Activated naive CD8-positive, alpha-beta T cell treated with anti-CD3 and anti-CD28 coated beads for 36 hours (primary cell): ENCODE results near the gene SPON1. TPM values are rescaled to one million over a fixed set of nuclear protein-coding genes. Genes with fewer than 3 reads are reported as not detected.
A peak's percentile ranks its signal among the peaks of the same experiment; 100 is the strongest.
"Not testable (repeated sequence)": the region's sequence is repeated elsewhere in the genome, so short reads cannot be mapped to it uniquely, and the experiment has no call there.

ENCODE experiments used
- DNase-seq: peaks from one replicate; pipeline ENCODE4 v3.0.0; 2021
- H3K27ac Mint-ChIP-seq: one replicate; pipeline ENCODE4 v1.8.0; 2022; ENCODE audit warnings: mild to moderate bottlenecking, moderate library complexity, mixed read lengths
- H3K27me3 Mint-ChIP-seq: one replicate; pipeline ENCODE4 v1.8.0; 2022; ENCODE audit warnings: mild to moderate bottlenecking, mixed read lengths
- H3K36me3 Mint-ChIP-seq: one replicate; pipeline ENCODE4 v1.8.0; 2021; ENCODE audit warnings: mild to moderate bottlenecking, mixed read lengths
- H3K4me1 Mint-ChIP-seq: one replicate; pipeline ENCODE4 v1.8.0; 2021; ENCODE audit warnings: mixed read lengths
- H3K4me3 Mint-ChIP-seq: one replicate; pipeline ENCODE4 v1.8.0; 2022; ENCODE audit warnings: mild to moderate bottlenecking, moderate library complexity, mixed read lengths
- H3K9me3 Mint-ChIP-seq: one replicate; pipeline ENCODE4 v1.8.0; 2022; ENCODE audit warnings: mixed read lengths
- total RNA-seq, 2 experiments: library from RNA; stranded (reverse); gene quantifications; one replicate each; pipeline ENCODE4 v1.2.3, GENCODE V29; 2021

The SPON1 gene
- total RNA-seq, 2 experiments from 2014 or later = 0.95 to 1.0 TPM

DNA sequence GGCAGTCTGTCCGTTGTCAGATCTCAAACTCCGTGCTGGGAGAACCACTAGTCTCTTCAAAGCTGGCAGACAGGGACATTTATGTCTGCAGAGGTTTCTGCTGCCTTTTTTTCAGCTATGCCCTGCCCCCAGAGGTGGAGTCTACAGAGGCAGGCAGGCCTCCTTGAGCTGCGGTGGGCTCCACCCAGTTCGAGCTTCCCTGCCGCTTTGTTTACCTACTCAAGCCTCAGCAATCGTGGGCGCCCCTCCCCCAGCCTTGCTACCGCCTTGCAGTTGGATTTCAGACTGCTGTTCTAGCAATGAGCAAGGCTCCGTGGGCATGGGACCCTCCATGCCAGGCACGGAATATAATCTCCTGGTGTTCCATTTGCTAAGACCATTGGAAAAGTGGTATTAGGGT lies 23.7 kb upstream of the SPON1 start:
- Mint-ChIP-seq H3K4me1 (peaks cover 35% of the 10 kb centered on the region), H3K9me3 (peaks cover 11% of the 10 kb centered on the region)
- H3K4me3 Mint-ChIP-seq, H3K36me3 Mint-ChIP-seq, H3K27ac Mint-ChIP-seq, H3K27me3 Mint-ChIP-seq: not testable (repeated sequence)
- peak; percentile 5 for DNase-seq

DNA sequence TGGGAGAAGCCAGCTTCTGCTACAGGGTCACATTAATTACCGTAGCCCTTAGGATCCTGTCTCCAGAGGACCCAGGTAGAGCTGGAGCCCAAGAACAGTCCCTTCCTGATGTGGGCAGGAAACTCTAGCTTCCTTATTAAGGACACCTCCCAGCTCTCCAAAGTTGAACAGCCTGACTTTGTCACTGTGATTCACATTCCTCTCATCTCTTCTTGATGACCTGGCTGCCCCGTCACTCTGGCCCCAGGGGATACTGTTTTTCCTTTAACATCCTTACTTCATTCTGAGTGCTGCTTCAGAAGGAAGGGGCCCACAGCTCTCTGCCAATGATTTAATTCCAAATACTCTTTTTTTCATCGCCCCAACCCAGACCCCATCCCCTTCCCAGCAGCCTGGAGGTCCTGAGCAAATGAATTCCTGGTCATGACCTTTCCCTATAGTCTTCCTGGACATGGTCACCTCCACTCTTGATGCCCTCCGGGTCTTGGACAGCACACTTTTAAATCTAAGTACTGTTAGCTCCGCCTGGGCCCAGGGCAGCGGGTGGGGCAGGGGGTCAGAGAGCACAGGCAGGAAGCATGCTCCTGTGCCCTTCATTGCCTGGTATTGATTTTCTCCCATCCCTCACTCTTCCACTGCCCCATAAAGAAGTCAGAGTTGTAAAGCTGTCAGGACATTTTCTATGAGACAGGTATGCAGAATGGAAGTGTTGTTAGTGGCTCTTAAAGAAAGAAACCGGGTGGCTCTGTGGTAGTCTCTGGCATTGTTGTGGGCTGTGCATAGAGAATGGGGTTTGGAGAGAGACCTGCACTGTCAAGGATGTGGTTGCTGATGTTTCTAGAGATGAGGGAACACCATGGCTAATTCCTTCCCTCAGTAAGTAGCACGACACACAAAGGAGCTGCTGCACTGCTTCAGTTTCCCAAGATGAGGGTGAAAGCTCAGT lies 22.3 kb upstream of the SPON1 start:
- no peak overlapping the region for H3K27ac Mint-ChIP-seq
- H3K4me1 Mint-ChIP-seq = peaks cover 38% of the 10 kb centered on the region
- no peak for DNase-seq
- H3K9me3 Mint-ChIP-seq = peaks cover 11% of the 10 kb centered on the region
- peaks cover 3% of the 10 kb centered on the region for H3K36me3 Mint-ChIP-seq
- H3K4me3 Mint-ChIP-seq = no peak overlapping the region
- no peaks in the 10 kb centered on the region for H3K27me3 Mint-ChIP-seq

DNA sequence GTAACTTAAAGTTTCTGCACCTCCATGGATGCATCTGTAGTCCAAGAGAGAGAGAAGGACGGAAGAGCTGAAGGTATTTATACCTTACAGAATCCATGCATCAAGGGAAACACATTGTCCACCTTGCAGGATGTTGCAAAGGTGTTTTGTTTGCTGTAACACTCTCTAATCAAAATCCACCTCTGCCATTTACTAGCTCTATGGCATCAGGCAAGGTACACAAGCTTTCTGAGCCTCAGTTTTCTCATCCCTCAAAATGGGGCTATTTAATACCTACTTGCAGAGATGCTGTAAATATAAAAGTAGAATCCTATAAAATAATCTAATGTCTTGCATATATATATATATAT lies 21.6 kb upstream of the SPON1 start:
- DNase-seq = no peak
- H3K4me1 Mint-ChIP-seq = peaks cover 39% of the 10 kb centered on the region
- H3K27me3 Mint-ChIP-seq = no peaks in the 10 kb centered on the region
- H3K4me3 Mint-ChIP-seq = no peak overlapping the region
- peaks cover 3% of the 10 kb centered on the region for H3K36me3 Mint-ChIP-seq
- no peak overlapping the region for H3K27ac Mint-ChIP-seq
- H3K9me3 Mint-ChIP-seq = peaks cover 11% of the 10 kb centered on the region

DNA sequence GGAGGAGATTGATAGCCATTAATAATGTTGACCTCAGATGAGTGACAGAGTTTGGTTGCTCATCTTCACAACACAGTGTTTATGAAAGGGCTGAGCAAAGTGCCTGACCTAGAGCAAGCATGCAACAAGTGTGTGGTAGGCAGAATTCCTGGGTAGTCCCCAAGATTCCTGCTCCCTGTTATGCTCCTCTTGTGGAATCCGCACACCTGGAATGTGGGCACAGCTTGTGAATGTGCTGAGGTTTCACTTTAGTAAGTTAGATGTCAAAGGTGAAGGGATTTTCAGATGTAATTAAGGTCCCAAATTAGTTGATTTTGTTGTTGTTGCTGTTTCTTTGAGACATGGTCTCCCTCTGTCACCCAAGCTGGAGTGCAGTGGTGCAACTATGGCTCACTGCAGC lies 20.7 kb upstream of the SPON1 start:
- H3K36me3 Mint-ChIP-seq = peaks cover 3% of the 10 kb centered on the region

DNA sequence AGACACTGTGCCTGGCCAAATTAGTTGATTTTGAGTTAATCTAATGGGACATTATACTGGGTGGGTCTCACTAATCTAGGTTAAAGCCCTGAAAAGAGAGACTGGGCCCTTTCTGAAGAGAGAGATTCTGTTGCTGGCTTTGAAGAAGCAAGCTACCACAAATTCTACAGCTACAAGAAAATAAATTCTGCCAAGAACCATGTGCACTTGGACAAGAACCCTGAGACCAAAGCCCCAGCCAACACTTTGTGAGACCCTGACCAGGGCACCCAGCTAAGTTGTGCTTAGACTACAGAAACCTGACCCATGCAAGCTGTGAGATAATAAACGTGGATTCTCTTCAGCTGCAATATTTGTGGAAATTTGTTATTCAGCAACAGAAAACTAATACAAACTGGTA lies 20.1 kb upstream of the SPON1 start:
- Mint-ChIP-seq H3K27ac (no peak overlapping the region), H3K9me3 (peaks cover 5% of the 10 kb centered on the region), H3K36me3 (peaks cover 2% of the 10 kb centered on the region), H3K27me3 (no peaks in the 10 kb centered on the region), H3K4me3 (no peak overlapping the region), H3K4me1 (peaks cover 41% of the 10 kb centered on the region)
- no peak for DNase-seq

More for the DNA sequence above, 20.7 kb upstream of the SPON1 start:
- Mint-ChIP-seq H3K27ac (no peak overlapping the region), H3K27me3 (no peaks in the 10 kb centered on the region), H3K4me3 (no peak overlapping the region), H3K9me3 (peaks cover 7% of the 10 kb centered on the region), H3K4me1 (peaks cover 39% of the 10 kb centered on the region)
- no peak for DNase-seq

DNA sequence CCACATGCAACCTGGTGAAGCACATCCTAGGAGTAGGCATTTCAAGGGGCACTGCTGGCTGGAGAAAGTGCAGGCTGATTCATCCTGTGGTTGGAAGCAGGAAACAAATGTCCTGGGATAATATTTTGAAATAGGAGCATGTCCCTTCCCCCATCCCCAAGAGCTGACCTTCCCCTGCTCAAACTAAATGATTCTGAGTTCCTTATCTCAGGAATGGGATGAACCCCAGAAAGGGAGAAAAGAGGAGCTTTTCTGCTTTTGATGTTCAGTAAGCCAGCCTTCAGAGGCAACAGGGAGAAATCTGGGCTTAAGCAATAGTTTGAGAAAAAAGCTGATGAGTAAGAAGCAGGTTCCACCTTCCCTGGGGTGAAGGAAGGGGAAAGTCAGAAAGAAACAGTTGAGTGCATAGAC lies 19.5 kb upstream of the SPON1 start:
- H3K4me1 Mint-ChIP-seq = peaks cover 44% of the 10 kb centered on the region

DNA sequence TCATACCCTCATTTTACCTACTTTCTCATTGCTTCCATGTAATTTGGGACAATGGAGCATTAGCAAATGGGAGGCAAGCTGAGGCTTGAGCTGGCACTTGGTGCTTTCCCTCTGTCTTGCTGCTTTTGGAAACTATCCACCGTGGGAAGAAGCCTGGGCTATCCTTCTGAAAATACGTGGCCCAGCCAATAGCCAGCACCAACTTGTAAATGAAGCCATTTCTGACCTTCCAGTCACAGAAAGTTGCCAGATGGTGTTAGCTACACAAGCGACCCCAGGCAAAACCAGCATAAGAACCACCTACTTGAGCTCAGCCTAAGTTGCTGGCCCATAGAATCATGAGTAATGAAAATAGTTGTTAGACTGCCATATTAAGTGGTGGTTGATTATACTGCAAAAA lies 18.5 kb upstream of the SPON1 start:
- Mint-ChIP-seq H3K27me3 (no peaks in the 10 kb centered on the region), H3K36me3 (no peaks in the 10 kb centered on the region), H3K4me3 (no peak overlapping the region), H3K9me3 (no peaks in the 10 kb centered on the region), H3K27ac (no peak overlapping the region), H3K4me1 (peaks cover 39% of the 10 kb centered on the region)
- no peak for DNase-seq

More for the DNA sequence above, 19.5 kb upstream of the SPON1 start:
- no peaks in the 10 kb centered on the region for H3K27me3 Mint-ChIP-seq
- no peak overlapping the region for H3K4me3 Mint-ChIP-seq
- no peak for DNase-seq
- H3K27ac Mint-ChIP-seq = no peak overlapping the region
- H3K9me3 Mint-ChIP-seq = peaks cover 2% of the 10 kb centered on the region
- H3K36me3 Mint-ChIP-seq = peaks cover 2% of the 10 kb centered on the region

DNA sequence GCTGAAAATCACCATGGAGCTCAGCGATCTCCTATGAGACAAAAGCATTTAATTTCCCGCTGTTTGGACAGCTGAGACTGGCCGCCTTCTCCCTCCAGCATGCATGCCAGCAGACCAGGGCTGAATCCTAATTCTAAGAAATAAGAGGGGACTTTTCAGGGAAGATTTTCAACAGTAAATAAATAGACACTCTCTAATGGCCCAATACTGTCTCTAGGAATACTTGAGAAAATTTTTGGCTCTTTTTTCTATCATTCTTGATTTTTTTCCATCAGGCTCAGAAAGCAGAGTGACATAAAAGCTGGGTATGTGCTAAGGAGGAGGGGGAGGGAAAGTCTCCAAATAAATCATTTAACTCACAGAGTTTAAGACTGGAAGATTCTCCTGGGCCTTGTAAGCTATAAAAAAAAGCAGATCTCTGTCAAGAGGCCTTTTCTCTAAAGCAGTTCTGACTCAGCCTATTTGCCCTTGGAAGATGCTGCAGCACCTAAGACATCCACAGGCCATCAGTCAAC lies 17.6 kb upstream of the SPON1 start:
- H3K36me3 Mint-ChIP-seq = no peaks in the 10 kb centered on the region
- peaks cover 34% of the 10 kb centered on the region for H3K4me1 Mint-ChIP-seq
- H3K9me3 Mint-ChIP-seq = no peaks in the 10 kb centered on the region
- no peak overlapping the region for H3K27ac Mint-ChIP-seq
- no peak overlapping the region for H3K4me3 Mint-ChIP-seq
- no peak for DNase-seq
- no peaks in the 10 kb centered on the region for H3K27me3 Mint-ChIP-seq

DNA sequence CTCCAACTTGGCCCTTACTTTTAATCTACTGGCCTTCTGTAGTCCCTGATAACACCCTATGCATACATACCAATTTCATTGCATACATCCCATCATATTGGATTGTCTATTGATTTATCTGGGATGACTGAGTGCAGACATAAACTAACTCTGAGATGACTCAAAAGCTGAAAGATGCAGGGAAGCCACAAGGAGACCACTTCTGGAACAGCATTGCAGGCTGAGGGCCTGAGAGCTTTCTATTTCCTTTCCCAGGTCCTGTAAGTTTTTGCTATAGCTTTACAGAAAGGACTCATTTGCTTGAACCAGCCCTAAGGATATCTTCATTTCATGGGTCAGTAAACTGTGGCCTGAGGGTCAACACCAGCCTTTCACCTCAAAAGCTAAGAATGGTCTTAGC lies 15.1 kb upstream of the SPON1 start:
- no peaks in the 10 kb centered on the region for H3K36me3 Mint-ChIP-seq
- H3K27me3 Mint-ChIP-seq = no peaks in the 10 kb centered on the region
- H3K9me3 Mint-ChIP-seq = no peaks in the 10 kb centered on the region
- no peak overlapping the region for H3K4me3 Mint-ChIP-seq
- no peak for DNase-seq
- no peak overlapping the region for H3K27ac Mint-ChIP-seq
- H3K4me1 Mint-ChIP-seq = peaks cover 19% of the 10 kb centered on the region

DNA sequence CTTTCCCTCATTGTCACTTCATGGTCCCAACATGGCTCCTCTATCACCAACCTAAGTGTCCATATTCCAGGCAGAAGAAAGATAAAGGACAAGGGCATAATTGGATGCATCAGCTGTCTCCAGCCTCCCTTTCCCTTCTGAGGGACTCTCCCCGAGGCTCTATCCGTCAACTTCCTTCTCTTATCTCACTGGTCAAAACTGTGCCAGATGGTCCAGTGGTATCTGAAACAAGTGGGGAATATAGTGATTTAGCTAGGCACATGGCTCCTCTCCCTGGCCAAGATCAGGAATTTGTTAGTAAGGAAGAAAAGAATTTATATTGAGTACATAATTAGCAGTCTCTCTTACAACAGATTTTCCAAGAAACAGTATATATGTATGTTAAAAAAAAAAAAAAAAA lies 12.6 kb upstream of the SPON1 start:
- Mint-ChIP-seq H3K4me1 (peaks cover 11% of the 10 kb centered on the region), H3K36me3 (no peaks in the 10 kb centered on the region), H3K9me3 (no peaks in the 10 kb centered on the region), H3K27me3 (no peaks in the 10 kb centered on the region), H3K27ac (no peak overlapping the region), H3K4me3 (no peak overlapping the region)
- no peak for DNase-seq

DNA sequence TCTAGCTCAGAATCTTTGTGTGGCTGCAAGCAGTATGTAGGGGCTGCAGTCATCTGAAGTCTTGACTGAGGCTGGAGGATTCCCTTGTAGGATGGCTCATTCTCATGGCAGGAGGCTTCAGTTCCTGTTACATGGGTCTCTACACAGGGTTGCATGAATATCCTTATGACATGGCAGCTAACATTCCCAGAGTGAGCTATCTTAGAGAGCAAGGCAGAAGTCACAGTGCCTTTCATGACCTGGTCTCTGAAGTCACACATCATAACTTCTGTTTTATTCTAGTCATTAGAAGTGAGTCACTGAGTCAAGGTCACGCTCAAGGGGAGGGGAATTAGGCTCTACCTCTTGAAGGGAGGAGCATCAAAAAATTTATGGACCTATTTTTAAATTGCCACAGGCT lies 10.3 kb upstream of the SPON1 start:
- DNase-seq = no peak
- Mint-ChIP-seq H3K27me3 (no peaks in the 10 kb centered on the region), H3K4me3 (no peak overlapping the region), H3K9me3 (no peaks in the 10 kb centered on the region), H3K27ac (no peak overlapping the region), H3K36me3 (no peaks in the 10 kb centered on the region), H3K4me1 (peaks cover 6% of the 10 kb centered on the region)

DNA sequence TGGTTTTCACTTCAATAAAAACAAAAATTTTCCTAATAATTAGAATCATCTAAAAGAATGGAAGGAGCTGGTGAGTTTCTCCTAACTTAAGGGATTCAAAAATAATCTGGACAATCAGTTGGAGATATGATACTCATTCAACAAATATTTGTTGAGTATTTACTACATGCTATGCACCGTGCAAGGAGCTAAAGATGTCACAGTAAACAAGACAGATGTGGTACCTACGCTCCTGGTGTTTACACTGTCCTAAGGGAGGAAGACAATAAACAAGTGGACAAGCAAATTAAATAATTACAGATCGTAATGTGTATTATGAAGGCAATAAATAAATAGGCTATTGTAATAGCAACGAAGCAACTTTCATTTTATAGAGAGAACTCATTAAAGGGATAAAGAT lies 9.9 kb upstream of the SPON1 start:
- Mint-ChIP-seq H3K27me3 (no peaks in the 10 kb centered on the region), H3K36me3 (no peaks in the 10 kb centered on the region), H3K27ac (no peak overlapping the region), H3K9me3 (no peaks in the 10 kb centered on the region), H3K4me3 (no peak overlapping the region), H3K4me1 (peaks cover 5% of the 10 kb centered on the region)
- DNase-seq = no peak

DNA sequence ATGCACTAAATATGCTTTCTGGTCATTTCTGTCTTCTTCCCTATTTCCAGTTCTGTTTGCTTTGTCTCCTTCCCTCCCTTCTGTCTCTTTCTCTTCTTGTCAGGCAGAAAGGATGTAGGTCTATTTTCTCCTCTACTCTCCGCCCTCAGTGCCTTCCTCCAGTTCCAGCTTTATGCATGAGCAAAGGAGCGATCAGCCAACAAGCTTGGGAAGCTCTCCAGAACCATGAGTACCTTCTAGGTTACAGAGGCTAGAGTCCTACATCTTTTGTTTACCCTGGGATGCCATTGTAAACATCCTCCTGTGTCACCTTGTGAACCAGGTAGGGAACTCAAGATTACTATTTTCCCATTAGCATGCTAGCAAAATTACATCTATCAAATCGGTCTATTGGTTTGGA lies 7.9 kb upstream of the SPON1 start:
- H3K27ac Mint-ChIP-seq = no peak overlapping the region
- H3K27me3 Mint-ChIP-seq = peaks cover 8% of the 10 kb centered on the region
- no peak for DNase-seq
- no peaks in the 10 kb centered on the region for H3K9me3 Mint-ChIP-seq
- no peak overlapping the region for H3K4me3 Mint-ChIP-seq
- no peaks in the 10 kb centered on the region for H3K36me3 Mint-ChIP-seq
- no peaks in the 10 kb centered on the region for H3K4me1 Mint-ChIP-seq

DNA sequence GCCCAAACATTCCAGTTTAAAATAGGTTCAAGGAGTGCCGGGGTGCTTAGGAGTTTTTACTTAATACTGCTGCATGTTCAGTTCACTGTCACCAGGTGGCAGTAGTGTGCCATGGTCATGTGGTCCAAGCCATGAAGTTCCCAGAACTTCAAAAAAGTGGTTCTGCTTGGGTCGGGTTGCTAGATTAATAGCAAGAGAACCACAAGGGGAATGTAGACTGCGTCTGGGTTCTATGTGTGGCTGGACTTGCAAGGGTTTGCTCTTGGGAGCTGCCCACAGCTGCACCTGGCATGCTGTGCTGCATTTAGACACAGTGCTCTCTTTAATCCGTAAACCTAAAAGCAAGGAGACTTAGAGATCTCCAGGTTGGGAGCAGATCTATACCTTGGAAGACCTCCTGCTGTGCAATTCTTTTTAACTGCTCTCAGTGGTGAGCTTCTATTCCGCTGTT lies 6.5 kb upstream of the SPON1 start:
- Mint-ChIP-seq H3K27ac (no peak overlapping the region), H3K9me3 (no peaks in the 10 kb centered on the region), H3K4me3 (no peak overlapping the region), H3K36me3 (no peaks in the 10 kb centered on the region), H3K4me1 (no peaks in the 10 kb centered on the region), H3K27me3 (peaks cover 20% of the 10 kb centered on the region)
- DNase-seq = peak; percentile 29

DNA sequence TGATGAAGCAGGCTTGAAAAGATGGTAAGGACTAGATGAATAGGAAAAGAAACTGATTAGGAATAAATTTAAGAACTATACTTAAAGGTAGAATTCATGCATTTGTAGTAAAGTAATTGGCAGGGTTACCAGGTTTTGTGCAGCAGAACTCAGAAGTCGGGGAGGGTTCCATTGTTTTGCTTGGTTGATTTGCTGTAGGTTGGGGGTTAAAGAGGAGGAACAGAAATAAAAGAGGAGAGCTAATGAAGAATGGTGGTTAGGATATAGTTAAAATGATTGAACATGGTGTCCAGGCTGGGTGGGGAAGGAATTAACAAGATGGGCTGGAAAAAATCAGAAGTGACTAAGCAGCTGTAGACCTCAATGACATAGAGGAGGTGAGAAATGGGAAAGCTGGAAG lies 5.5 kb upstream of the SPON1 start:
- no peak for DNase-seq
- Mint-ChIP-seq H3K27ac (no peak overlapping the region), H3K4me1 (no peaks in the 10 kb centered on the region), H3K27me3 (peaks cover 29% of the 10 kb centered on the region), H3K4me3 (no peak overlapping the region), H3K36me3 (no peaks in the 10 kb centered on the region), H3K9me3 (no peaks in the 10 kb centered on the region)
